Renal cortex interstitium (tissue), 11 donors: Measurements from ENCODE around the gene PAQR3. TPM values are rescaled to one million over a fixed set of nuclear protein-coding genes. Genes with fewer than 3 reads are reported as not detected.
A peak's percentile ranks its signal among the peaks of the same experiment; 100 is the strongest.
"Not testable (repeated sequence)": the region's sequence is repeated elsewhere in the genome, so short reads cannot be mapped to it uniquely, and the experiment has no call there.

Experiments
- DNase-seq, 11 donors: peaks; one replicate each; pipeline ENCODE4 v3.0.0-alpha.2; 2013; ENCODE audit warnings: low read depth in 9 of 11, low spot score in 4 of 11; ENCODE audit errors: extremely low read depth in 1 of 11
- polyA plus RNA-seq, 3 donors: library from polyadenylated mRNA; unstranded; fragments of 120-200 nt; gene quantifications; one replicate each; pipeline ENCODE4 v1.2.1, GENCODE V29; 2013; ENCODE audit not compliant: insufficient read length in 3 of 3

The PAQR3 gene
- polyA plus RNA-seq, 3 donors, result 20.7 to 24.1 (median 21.0) TPM

GRCh38 chr4:78878031-78878430 lies 61.2 kb downstream of the PAQR3 start:
- no peak for DNase-seq

- DNase-seq, result no peak
Observed at GRCh38 chr4:78876568-78877320, 62.5 kb downstream of the PAQR3 start.

GRCh38 chr4:78870056-78870455 lies 69.2 kb downstream of the PAQR3 start:
- DNase-seq, result no peak

DNA sequence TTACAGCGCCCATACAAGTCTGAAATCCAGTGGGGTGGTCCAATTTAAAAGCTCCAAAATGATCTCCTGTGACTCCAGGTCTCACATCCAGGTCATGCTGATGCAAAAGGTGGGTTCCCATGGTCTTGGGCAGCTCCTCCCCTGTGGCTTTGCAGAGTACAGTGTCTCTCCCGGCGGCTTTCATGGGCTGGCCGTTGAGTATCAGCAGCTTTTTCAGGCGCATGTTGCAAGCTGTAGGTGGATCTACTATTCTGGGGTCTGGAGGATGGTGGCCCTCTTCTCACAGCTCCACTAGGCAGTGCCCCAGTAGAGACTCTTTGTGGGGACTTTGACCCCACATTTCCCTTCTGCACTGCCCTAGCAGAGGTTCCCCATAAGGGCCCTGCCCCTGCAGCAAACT lies 70.5 kb downstream of the PAQR3 start:
- DNase-seq, result not testable (repeated sequence)

- no peak for DNase-seq
Observed at GRCh38 chr4:78865451-78865850, 73.8 kb downstream of the PAQR3 start.

DNA sequence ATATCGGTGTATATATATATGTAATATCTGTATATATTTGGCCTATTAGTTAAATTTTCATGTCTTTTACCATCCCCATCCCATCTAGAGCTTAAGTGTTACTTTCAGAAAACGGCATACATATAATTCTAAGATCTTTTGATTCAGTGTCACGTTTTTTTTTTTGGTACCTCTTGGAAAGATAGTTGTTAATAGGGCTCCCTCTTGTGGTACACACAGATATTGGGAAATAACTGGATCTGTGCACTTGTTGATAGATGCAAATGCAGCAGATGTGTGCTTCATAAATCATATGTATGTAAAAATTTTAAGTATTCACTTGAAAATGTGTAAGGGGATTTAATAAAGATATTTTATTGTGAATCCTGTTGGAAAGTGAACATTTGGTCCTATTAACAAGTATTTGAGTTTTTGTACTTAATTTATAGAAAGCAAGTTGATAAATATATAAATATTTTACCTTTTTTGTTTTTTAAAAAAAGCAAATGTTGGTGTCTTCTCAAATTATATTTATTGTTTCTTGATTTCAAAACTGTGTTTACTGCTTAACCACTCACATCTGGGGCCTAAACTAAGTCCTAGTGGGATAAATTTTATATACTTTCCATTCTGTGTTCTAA lies 74.7 kb downstream of the PAQR3 start:
- DNase-seq, result peak; percentile 39 to 80 (median 64)

GRCh38 chr4:78863991-78864390 lies 75.2 kb downstream of the PAQR3 start:
- no peak for DNase-seq

DNA sequence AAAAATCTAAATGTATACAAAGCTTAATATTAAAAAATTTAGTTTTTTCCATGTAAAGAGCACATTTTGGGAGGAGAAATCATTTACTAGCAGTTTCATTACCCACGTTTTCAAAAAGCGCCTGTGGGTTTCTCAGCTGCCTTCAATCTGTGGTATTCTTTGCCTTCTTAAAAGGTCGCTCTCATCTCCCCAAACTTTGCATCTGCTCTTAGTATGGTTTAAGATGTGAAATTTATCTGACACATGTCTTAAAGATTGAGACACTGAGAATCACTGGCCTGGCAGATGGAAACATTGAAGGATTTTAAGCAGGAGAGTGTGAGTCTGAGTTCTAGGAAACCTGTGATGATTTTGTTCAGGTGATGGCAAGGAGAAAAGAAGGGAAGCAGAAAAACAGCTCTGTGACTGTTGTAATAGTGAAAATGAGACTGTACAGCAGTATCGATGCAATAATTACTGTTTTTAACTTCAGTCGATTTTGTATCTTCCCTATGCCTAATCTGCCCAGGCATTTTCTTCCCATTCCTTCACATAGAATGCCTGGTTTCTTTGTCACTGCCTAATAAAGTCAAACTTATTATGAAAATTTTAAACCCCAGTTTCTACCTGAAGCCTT lies 75.9 kb downstream of the PAQR3 start:
- DNase-seq, result no peak

GRCh38 chr4:78862314-78862737 lies 76.9 kb downstream of the PAQR3 start:
- DNase-seq, result peak in 1 of 11 donors; percentile 21

Other genes with a start within 250 kb of the PAQR3 start
- gene BMP2K, start 163.1 kb downstream of the PAQR3 start, polyA plus RNA-seq, result 10 to 100 TPM; 25.2 to 30.2 (median 26.6) TPM